IPS-18c (cell line): ENCODE data around the gene DEFB127.
"Not testable (repeated sequence)": the region's sequence is repeated elsewhere in the genome, so short reads cannot be mapped to it uniquely, and the experiment has no call there.

Source experiments
- H3K4me3 ChIP-seq: 2 replicates; pipeline ENCODE4 v1.7.0; 2013; ENCODE audit warnings: low read depth, mild to moderate bottlenecking, low read length, moderate library complexity; ENCODE audit not compliant: insufficient read depth
- H3K9me3 ChIP-seq: one replicate; pipeline ENCODE4 v1.6.1; 2013; ENCODE audit warnings: mild to moderate bottlenecking, low read length, moderate library complexity; ENCODE audit not compliant: control insufficient read depth, insufficient read depth

DEFB127 gene, protein sequence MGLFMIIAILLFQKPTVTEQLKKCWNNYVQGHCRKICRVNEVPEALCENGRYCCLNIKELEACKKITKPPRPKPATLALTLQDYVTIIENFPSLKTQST

GRCh38 chr20:157154-157553 is at the start of gene DEFB127:
TSS of gene DEFB127 (plus strand) at chr20:157454. CDS start at chr20:157545, 91 bp downstream.
- no peaks in the 10 kb centered on the region for H3K9me3 ChIP-seq

GRCh38 chr20:112396-112795 is 44.9 kb upstream of the DEFB127 start:
- H3K4me3 ChIP-seq, result no peak overlapping the region
- H3K9me3 ChIP-seq, result peaks cover 7% of the 10 kb centered on the region

More at GRCh38 chr20:157154-157553, at the start of gene DEFB127:
- no peak within 1 kb of the TSS for H3K4me3 ChIP-seq

DNA sequence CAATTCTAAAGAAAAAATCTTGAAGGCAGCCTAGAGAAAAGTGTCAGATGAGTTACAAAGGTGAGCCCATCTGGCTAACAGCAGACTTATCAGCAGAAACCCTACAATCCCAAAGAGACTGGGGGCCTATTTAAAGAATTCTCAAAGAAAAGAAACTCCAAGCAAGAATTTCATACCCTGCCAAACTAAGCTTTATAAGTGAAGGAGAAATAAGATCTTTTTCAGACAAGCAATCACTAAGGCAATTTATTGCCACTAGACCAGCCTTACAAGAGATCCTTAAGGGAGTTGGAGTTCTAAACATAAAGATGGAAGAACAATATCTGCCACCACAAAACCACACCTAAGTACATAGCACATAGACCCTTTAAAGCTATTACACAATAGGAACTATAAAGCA is 39.7 kb upstream of the DEFB127 start:
- peaks cover 7% of the 10 kb centered on the region for H3K9me3 ChIP-seq
- no peak overlapping the region for H3K4me3 ChIP-seq

DNA sequence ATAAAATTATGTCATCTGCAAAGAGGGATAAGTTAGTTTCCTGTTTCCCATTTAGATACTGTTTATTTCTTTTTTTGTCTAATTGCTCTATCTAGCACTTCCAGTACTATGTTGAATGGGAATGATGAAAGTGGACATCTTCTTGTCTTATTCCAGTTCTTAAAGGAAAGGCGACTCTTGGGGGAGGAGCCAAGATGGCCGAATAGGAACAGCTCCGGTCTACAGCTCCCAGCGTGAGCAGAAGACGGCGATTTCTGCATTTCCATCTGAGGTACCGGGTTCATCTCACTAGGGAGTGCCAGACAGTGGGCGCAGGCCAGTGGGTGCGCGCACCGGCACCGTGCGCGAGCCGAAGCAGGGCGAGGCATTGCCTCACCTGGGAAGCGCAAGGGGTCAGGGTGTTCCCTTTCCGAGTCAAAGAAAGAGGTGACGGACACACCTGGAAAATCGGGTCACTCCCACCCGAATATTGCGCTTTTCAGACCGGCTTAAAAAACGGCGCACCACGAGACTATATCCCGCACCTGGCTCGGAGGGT is 27.4 kb upstream of the DEFB127 start:
- not testable (repeated sequence) for H3K9me3 ChIP-seq
- peak overlapping the region; percentile 38; the same call in 1 of the 2 replicates for H3K4me3 ChIP-seq

- Histone ChIP-seq H3K4me3 (no peak overlapping the region), H3K9me3 (no peaks in the 10 kb centered on the region)
Measured at GRCh38 chr20:137668-138490, 19.4 kb upstream of the DEFB127 start.

GRCh38 chr20:142290-142689 is 15.0 kb upstream of the DEFB127 start, which contains the start of gene DEFB126:
TSS of gene DEFB126 (plus strand) at chr20:142590. CDS start at chr20:142629, 39 bp downstream.
- Histone ChIP-seq H3K4me3 (no peak within 1 kb of the TSS), H3K9me3 (no peaks in the 10 kb centered on the region)

GRCh38 chr20:145877-146276 is 11.4 kb upstream of the DEFB127 start:
- H3K4me3 ChIP-seq, result no peak overlapping the region
- H3K9me3 ChIP-seq, result no peaks in the 10 kb centered on the region

DNA sequence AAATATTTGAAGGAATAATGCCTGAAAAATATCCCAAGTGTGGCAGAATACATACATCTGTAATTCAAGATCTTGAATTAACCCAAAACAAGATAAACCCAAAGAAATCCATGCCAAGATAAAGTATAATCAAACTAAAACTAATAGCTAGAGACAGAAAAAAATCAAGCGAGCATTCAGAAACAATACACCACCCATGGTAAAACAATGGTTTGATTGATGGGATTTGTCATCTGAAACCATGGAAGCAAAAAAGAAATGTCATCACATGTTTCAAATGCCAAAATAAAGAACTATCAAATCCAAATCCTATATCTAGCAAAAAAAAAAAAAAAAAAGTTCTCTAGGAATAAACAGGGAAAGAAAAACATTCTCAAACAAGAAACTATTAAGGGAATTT is 5.1 kb upstream of the DEFB127 start:
- no peaks in the 10 kb centered on the region for H3K9me3 ChIP-seq
- no peak overlapping the region for H3K4me3 ChIP-seq

- Histone ChIP-seq H3K4me3 (no peak overlapping the region), H3K9me3 (no peaks in the 10 kb centered on the region)
Measured at GRCh38 chr20:164618-165017, 7.4 kb downstream of the DEFB127 start.

DNA sequence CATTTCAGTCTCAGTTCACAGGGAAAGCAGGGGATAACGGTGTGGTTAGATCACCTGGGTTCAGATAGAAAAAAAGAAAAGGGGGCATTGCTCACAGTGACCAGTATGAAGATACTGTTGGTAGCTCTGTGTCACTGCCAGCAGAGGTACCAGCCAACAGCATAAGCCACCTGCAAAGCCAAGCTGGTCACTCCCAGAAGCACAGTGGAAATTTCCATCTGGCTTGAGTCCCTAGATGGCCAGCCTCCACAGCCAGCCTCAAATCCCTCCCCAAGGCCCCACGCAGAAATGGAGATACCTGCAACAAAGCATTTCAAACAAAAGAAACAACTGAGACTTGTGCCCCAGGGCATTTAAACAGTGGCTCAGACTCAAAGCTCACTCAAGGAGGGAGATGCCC is 11.6 kb downstream of the DEFB127 start:
- no peak overlapping the region for H3K4me3 ChIP-seq

GRCh38 chr20:184288-184687 is 27.0 kb downstream of the DEFB127 start:
- Histone ChIP-seq H3K4me3 (no peak overlapping the region), H3K9me3 (peaks cover 1% of the 10 kb centered on the region)

More for the DNA sequence above, 11.6 kb downstream of the DEFB127 start:
- no peaks in the 10 kb centered on the region for H3K9me3 ChIP-seq

DNA sequence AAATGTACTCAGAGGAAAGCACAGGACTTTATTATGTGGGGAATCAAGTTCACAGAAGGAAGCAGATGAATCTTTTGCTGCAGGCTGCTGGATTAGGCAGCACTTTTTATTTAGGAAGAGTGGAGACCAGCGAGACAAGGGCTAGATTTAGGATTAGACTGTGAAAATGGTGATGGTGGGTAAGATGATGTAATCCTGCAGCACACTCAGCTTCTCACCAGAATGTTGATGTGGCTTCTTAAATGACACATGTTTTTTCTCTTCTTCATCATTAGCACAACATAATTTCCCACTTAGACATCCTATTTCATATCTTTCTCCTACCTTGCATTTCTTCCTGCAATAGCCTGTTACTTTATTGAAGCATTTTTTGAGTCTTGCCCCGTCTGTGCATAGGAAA is 30.5 kb downstream of the DEFB127 start:
- Histone ChIP-seq H3K9me3 (peaks cover 2% of the 10 kb centered on the region), H3K4me3 (no peak overlapping the region)

DNA sequence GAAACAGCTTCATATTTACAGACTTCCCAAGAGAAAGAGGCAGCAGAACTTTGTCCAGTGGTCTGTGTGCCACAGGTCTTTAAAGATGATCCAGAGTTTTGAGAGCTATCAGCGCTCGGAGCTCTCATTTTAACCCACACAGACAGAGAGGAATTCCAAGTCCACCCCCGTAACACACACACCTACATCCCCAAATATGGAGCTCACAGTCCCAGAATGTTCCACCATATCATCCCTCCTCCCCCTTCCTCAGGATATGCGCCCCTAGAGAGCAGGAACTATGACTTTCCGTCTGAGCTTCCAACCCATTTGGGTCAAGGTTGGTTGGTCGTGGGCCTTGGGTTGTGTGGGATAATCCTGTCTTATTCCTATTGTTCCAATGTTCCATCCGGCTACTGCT is 32.4 kb downstream of the DEFB127 start, which contains the start of gene DEFB128:
DEFB128 (minus strand) TSS at position 101 of the 400 bp plus-strand sequence; CDS start at position 13, 88 bp downstream.
- no peak within 1 kb of the TSS for H3K4me3 ChIP-seq
- peaks cover 2% of the 10 kb centered on the region for H3K9me3 ChIP-seq

GRCh38 chr20:198225-198624 is 41.0 kb downstream of the DEFB127 start:
- H3K9me3 ChIP-seq, result peaks cover 2% of the 10 kb centered on the region
- no peak overlapping the region for H3K4me3 ChIP-seq

DNA sequence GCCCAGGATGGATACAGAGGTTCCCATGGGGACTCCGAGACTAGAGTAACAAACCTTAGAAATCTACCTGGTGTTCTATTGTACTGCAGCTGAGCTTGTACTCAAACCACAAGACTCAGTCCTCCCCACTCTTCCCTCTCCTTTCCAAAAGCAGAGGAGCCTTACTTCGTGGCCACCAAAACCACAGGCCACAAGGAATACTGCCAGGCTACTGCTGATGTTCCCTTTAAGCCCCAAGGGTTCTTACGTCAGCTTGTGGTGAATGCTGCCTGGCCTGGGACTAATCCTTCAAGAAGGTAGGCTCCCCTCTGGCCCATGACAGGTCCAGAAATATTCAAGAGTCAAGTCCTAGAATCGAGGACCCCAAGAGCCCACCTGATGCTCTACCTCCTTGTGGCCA is 42.7 kb downstream of the DEFB127 start:
- Histone ChIP-seq H3K4me3 (no peak overlapping the region), H3K9me3 (peaks cover 4% of the 10 kb centered on the region)

- not testable (repeated sequence) for H3K4me3 ChIP-seq, H3K9me3 ChIP-seq
Measured at GRCh38 chr20:203630-204029, 46.4 kb downstream of the DEFB127 start.
